K562 (cell line): Measurements from ENCODE around the gene TGM3. TPM values are rescaled to one million over a fixed set of nuclear protein-coding genes. Genes with fewer than 3 reads are reported as not detected.

ENCODE experiments used
- ATAC-seq: fragments of 200-7000 bp; cut with Tn5 transposase; 3 replicates; pipeline ENCODE4 v1.9.1; 2020; ENCODE audit warnings: moderate library complexity
- BruUV-seq: library from RNA; stranded (reverse); fragments of 400-500 nt; replicated peaks from 2 replicates; lab custom pipeline; 2021; lab: Mats Ljungman, UMichigan
- CTCF ChIA-PET: fragments of 300-600 bp; formaldehyde crosslinking; extraction: SDS; loops from one replicate; lab custom pipeline; 2021; ENCODE audit warnings: low intra/inter-chr PET ratio; lab: Yijun Ruan, JAX
- POLR2A ChIA-PET: fragments of 300-600, 350-650 bp; sonication (Branson Sonifier 250); formaldehyde crosslinking; extraction: SDS; loops from one replicate; lab custom pipeline; 2021; ENCODE audit warnings: antibody characterized with exemption, inconsistent platforms; lab: Yijun Ruan, JAX
- DNase-seq, 4 experiments: peaks; one replicate each; pipeline versions ENCODE4 v3.0.0 to v3.0.0-alpha.2; 2011 to 2018; ENCODE audit warnings: low spot score in 3 of 4, mixed read lengths in 3 of 4; ENCODE audit errors: extremely low read depth in 1 of 4
- FAIRE-seq: peaks from 2 replicates; lab custom pipeline; 2011; peaks lifted over from hg19 to GRCh38; lab: Jason Lieb, UNC
- H2AFZ ChIP-seq: 2 replicates; pipeline ENCODE4 v1.6.0; 2011; ENCODE audit warnings: low read depth, low read length, control low read depth, inconsistent platforms
- H3K27ac ChIP-seq: fragments of 200-600 bp; 3 replicates; pipeline ENCODE4 v1.8.0; 2011; ENCODE audit warnings: low read depth, mild to moderate bottlenecking, control low read depth, inconsistent platforms, low read length, moderate library complexity, mixed read lengths; ENCODE audit errors: extremely low read depth
- H3K27me3 ChIP-seq, 2 experiments: fragments of 300-600 bp in 1 of 2; 2 replicates in 1 of 2; 3 replicates in 1 of 2; pipeline versions ENCODE4 v1.6.0 to v1.8.0; 2011; ENCODE audit warnings: inconsistent platforms in 2 of 2, low read length in 2 of 2, mild to moderate bottlenecking in 1 of 2, mixed read lengths in 1 of 2, moderate library complexity in 1 of 2; ENCODE audit not compliant: control insufficient read depth in 2 of 2, insufficient read depth in 2 of 2
- H3K36me3 ChIP-seq: fragments of 300-600 bp; 3 replicates; pipeline ENCODE4 v1.8.0; 2011; ENCODE audit warnings: mild to moderate bottlenecking, low read length, inconsistent platforms; ENCODE audit not compliant: control insufficient read depth, insufficient read depth
- H3K4me1 ChIP-seq, 2 experiments: fragments of 200-600 bp in 1 of 2; replicated peaks in 1 of 2; 2 replicates in 1 of 2; 3 replicates in 1 of 2; pipeline versions ENCODE4 v1.5.1 to v1.8.0; 2011; ENCODE audit warnings: inconsistent platforms in 2 of 2, low read length in 2 of 2, mild to moderate bottlenecking in 1 of 2, mixed read lengths in 1 of 2, moderate library complexity in 1 of 2; ENCODE audit not compliant: control insufficient read depth in 2 of 2, insufficient read depth in 2 of 2
- H3K4me2 ChIP-seq: 2 replicates; pipeline ENCODE4 v1.6.1; 2011; ENCODE audit warnings: low read length, control low read depth, inconsistent platforms, mixed read lengths; ENCODE audit not compliant: insufficient read depth
- H3K4me3 ChIP-seq: fragments of 200-600 bp; sonication (generic), shearing (Covaris generic); 2 replicates; pipeline ENCODE4 v1.5.1; 2016; ENCODE audit warnings: control low read depth, inconsistent platforms
- H3K79me2 ChIP-seq: fragments of 200-600 bp; 3 replicates; pipeline ENCODE4 v1.8.0; 2011; ENCODE audit warnings: low read length, inconsistent platforms; ENCODE audit not compliant: control insufficient read depth, insufficient read depth
- H3K9ac ChIP-seq, 2 experiments: 2 replicates each; pipeline versions ENCODE4 v1.6.0 to v1.6.1; 2011; ENCODE audit warnings: low read depth in 2 of 2, low read length in 2 of 2, control low read depth in 1 of 2, inconsistent platforms in 1 of 2, mild to moderate bottlenecking in 1 of 2, mixed read lengths in 1 of 2; ENCODE audit not compliant: insufficient read depth in 1 of 2
- H3K9me1 ChIP-seq: one replicate; pipeline ENCODE4 v1.6.0; 2011; ENCODE audit warnings: inconsistent platforms, mild to moderate bottlenecking, low read length, moderate library complexity; ENCODE audit not compliant: control insufficient read depth, insufficient read depth
- H3K9me3 ChIP-seq: replicated peaks from 2 replicates; pipeline ENCODE4 v1.5.1; 2011; ENCODE audit warnings: low read depth, low read length, inconsistent platforms; ENCODE audit not compliant: control insufficient read depth, insufficient read depth
- H4K20me1 ChIP-seq: replicated peaks from 2 replicates; pipeline ENCODE4 v1.6.1; 2011; ENCODE audit warnings: low read length, inconsistent platforms, mixed read lengths; ENCODE audit not compliant: control insufficient read depth, insufficient read depth
- BRF1 ChIP-seq: IDR thresholded peaks from 3 replicates; pipeline ENCODE4 v1.6.1; 2011; ENCODE audit warnings: borderline replicate concordance, mild to moderate bottlenecking; ENCODE audit not compliant: insufficient read length; ENCODE audit errors: extremely low read depth
- EHMT2 ChIP-seq: fragments of 450-650 bp; IDR thresholded peaks from 2 replicates; pipeline ENCODE4 v1.6.1; 2018; ENCODE audit warnings: antibody characterized with exemption
- FOXA1 ChIP-seq: fragments of 450-650 bp; IDR thresholded peaks from 2 replicates; pipeline ENCODE4 v1.6.1; 2016; ENCODE audit warnings: mild to moderate bottlenecking, borderline replicate concordance
- FOXJ2 ChIP-seq: fragments of 200-800 bp; sonication (Bioruptor generic); IDR thresholded peaks from 2 replicates; pipeline ENCODE4 v1.6.1; 2016; ENCODE audit warnings: missing genetic modification characterization, missing compliant biosample characterization
- FOXM1 ChIP-seq, 2 experiments: fragments of 450-650 bp in 1 of 2; sonication (generic) in 1 of 2; formaldehyde crosslinking in 1 of 2; IDR thresholded peaks; 2 replicates each; pipeline versions ENCODE4 v1.6.1 to v1.9.0; 2017 to 2022; ENCODE audit warnings: low read depth in 2 of 2, mild to moderate bottlenecking in 2 of 2, missing genetic modification reagents in 1 of 2, moderate library complexity in 1 of 2
- KAT8 ChIP-seq: fragments of 450-650 bp; IDR thresholded peaks from 2 replicates; pipeline ENCODE4 v1.6.1; 2016; ENCODE audit warnings: low read depth, mild to moderate bottlenecking
- KDM5B ChIP-seq: fragments of 200-600 bp; sonication (generic); IDR thresholded peaks from 2 replicates; pipeline ENCODE4 v1.6.1; 2012; ENCODE audit warnings: low read depth, mild to moderate bottlenecking, moderate library complexity, low read length, control low read depth, inconsistent platforms; ENCODE audit not compliant: insufficient replicate concordance
- MBD2 ChIP-seq: sonication (generic); IDR thresholded peaks from 2 replicates; pipeline ENCODE4 v1.6.1; 2016; ENCODE audit warnings: low read depth, borderline replicate concordance
- MTA1 ChIP-seq: fragments of 450-650 bp; IDR thresholded peaks from 2 replicates; pipeline ENCODE4 v1.6.1; 2017; ENCODE audit warnings: borderline replicate concordance
- NFE2 ChIP-seq: IDR thresholded peaks from 2 replicates; pipeline ENCODE4 v1.6.1; 2014; ENCODE audit warnings: antibody characterized with exemption, low read depth
- SMARCB1 ChIP-seq: IDR thresholded peaks from 2 replicates; pipeline ENCODE4 v1.6.1; 2011; ENCODE audit warnings: improper control_type of control experiment, low read depth; ENCODE audit not compliant: insufficient read length
- SNAPC5 ChIP-seq: fragments of 250-450 bp; sonication (Bioruptor Pico); IDR thresholded peaks from 2 replicates; pipeline ENCODE4 v1.8.0; 2021; ENCODE audit warnings: moderate library complexity, mild to moderate bottlenecking, inconsistent platforms
- SREBF1 ChIP-seq: fragments of 150-350 bp; IDR thresholded peaks from 2 replicates; pipeline ENCODE4 v1.6.1; 2014; ENCODE audit warnings: antibody characterized with exemption, low read depth, low read length, borderline replicate concordance
- ZNF224 ChIP-seq: sonication (generic); formaldehyde crosslinking; IDR thresholded peaks from 2 replicates; pipeline ENCODE4 v1.8.0; 2022; ENCODE audit warnings: mild to moderate bottlenecking, missing genetic modification reagents
- ZNF23 ChIP-seq: fragments of 250-450 bp; sonication (Bioruptor Pico); IDR thresholded peaks from 2 replicates; pipeline ENCODE4 v1.4.0; 2020; ENCODE audit warnings: mild to moderate bottlenecking
- ZNF384 ChIP-seq: IDR thresholded peaks from 2 replicates; pipeline ENCODE4 v1.6.1; 2012; ENCODE audit warnings: low read depth, low read length, improper control_type of control experiment
- WGBS: fragments of 100-300 bp; shearing (Covaris generic); methylation state at CpG from one replicate; pipeline ENCODE4 v1.1.6; 2016; ENCODE audit warnings: low coverage, mixed read lengths; ENCODE audit not compliant: insufficient coverage; ENCODE audit errors: missing lambda C conversion rate; 5-methylcytosine and 5-hydroxymethylcytosine counted together
- in situ Hi-C: fragments of 300-500 bp; cut with MboI; formaldehyde crosslinking; loops from 4 replicates; pipeline ENCODE4 v1.15.0; 2018; ENCODE audit warnings: inconsistent platforms, mixed read lengths
- intact Hi-C: fragments of 100-400 bp; cut with micrococcal nuclease; formaldehyde crosslinking; loops from 2 replicates; pipeline ENCODE4 v1.14.2; 2022
- polyA plus RNA-seq, 8 experiments: library from polyadenylated mRNA; depleted of rRNA in 4 of 8; stranded (reverse) in 5 of 8; unstranded in 3 of 8; fragments of >200 nt; fragmentation: Nextera tagmentation in 2 of 8; fragmentation: Illumina TruSeq in 1 of 8; extraction: Ambion mirVana in 2 of 8; extraction: Trizol in 1 of 8; gene quantifications; 2 replicates each; pipeline versions ENCODE4 v1.2.1 to v1.2.3, GENCODE V29; 2011 to 2014; ENCODE audit warnings: inconsistent platforms in 1 of 8, missing spikeins in 1 of 8
- total RNA-seq, 7 experiments: library from RNA; depleted of rRNA in 6 of 7; stranded (reverse); fragments of >200 nt in 6 of 7; fragmentation: Illumina TruSeq in 2 of 7; extraction: Trizol in 2 of 7; gene quantifications; 2 replicates each; pipeline versions ENCODE4 v1.2.1 to v1.2.3, GENCODE V29; 2011 to 2021; ENCODE audit warnings: low replicate concordance in 1 of 7

The TGM3 gene
- total and polyA plus RNA-seq, 9 of the 15 experiments (the other 6 are each of a cell fraction or from before 2014, with no cell fraction given), result not detected

DNA sequence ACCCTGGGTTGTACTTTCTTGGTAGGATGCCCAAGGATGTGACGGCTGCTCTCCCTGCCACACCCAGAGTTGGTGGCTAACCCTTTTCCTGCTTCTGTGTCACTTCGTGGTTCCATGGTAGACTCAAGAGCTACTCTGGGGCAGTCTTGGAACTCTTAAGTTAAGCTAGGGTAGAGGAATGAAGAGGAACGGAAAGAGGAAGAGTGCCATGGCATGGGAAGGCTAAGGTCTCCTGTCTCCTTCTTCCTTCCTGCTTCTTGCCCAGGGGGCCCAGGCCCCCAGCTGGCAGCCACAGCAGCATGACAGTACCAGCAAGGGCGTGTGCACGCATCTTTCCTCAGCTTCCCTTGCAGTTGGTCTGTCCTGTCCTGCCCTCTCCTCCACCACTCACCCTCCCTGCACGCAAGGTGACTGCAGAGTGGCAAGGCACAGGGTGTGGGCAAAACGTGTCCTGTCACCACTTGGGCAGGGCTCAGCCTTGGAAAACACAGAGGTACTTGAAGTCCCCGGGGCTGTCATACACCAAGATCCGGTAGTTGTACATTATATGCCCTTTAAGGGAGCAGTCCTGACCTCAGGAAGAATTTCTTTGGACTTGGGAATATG, 39.8 kb upstream of the TGM3 start:
- ChIA-PET CTCF (no interaction called here), POLR2A (interaction anchor here (1.0 kb wide), 2 partner anchors 9 to 14 kb away, joined by 3 read pairs; no protein-coding TSS in a partner anchor)
- Histone ChIP-seq H3K27me3 (peaks cover 3 to 8% of the 10 kb centered on the region in 2 experiments; a peak in 2 of 5 replicates), H3K9ac (no peak overlapping the region), H2AFZ (no peak overlapping the region), H3K27ac (no peak overlapping the region), H3K4me3 (no peak overlapping the region), H3K9me3 (no peaks in the 10 kb centered on the region), H3K36me3 (no peaks in the 10 kb centered on the region), H3K79me2 (no peaks in the 10 kb centered on the region), H3K9me1 (no peaks in the 10 kb centered on the region), H3K4me2 (no peak overlapping the region), H3K4me1 (no peaks in the 10 kb centered on the region; a peak in 1 of 5 replicates), H4K20me1 (no peaks in the 10 kb centered on the region)
- FAIRE-seq (no peak), DNase-seq (no peak), ATAC-seq (no peak)
- no TSS peak for BruUV-seq
- intact Hi-C loops (no loop called here), in situ Hi-C loops (no loop called here)
- 13% methylated on average over 8 of the region's 9 CpGs for WGBS
- TF ChIP-seq SMARCB1 (no peak), KAT8 (no peak), BRF1 (no peak), NFE2 (no peak), ZNF384 (no peak), EHMT2 (no peak), SREBF1 (no peak), ZNF224 (CRISPR knock-in tag) (no peak), SNAPC5 (no peak), MBD2 (no peak), FOXA1 (no peak), FOXM1 (IDR thresholded peaks at IDR 0.05; ENCODE audit: low read depth) (no peak), FOXM1 (CRISPR knock-in tag; IDR thresholded peaks at IDR 0.05; ENCODE audit: low read depth) (no peak), KDM5B (no peak), ZNF23 (CRISPR knock-in tag) (no peak), FOXJ2 (tag) (no peak), MTA1 (no peak)
